ENCODE measurements around the gene GAD2.
"Not testable (repeated sequence)": the region's sequence is repeated elsewhere in the genome, so short reads cannot be mapped to it uniquely, and the experiment has no call there.

The GAD2 gene

GRCh38 chr10:26318672-26319071, 102.1 kb downstream of the GAD2 start:
- DNase-seq (ENCODE audit: low spot score) = no peak

GRCh38 chr10:26323219-26323618, 106.6 kb downstream of the GAD2 start:
- DNase-seq (ENCODE audit: low spot score) = no peak

GRCh38 chr10:26326851-26327250, 110.3 kb downstream of the GAD2 start:
- no peak for DNase-seq (ENCODE audit: low spot score)

GRCh38 chr10:26327811-26328210, 111.2 kb downstream of the GAD2 start:
- no peak for DNase-seq (ENCODE audit: low spot score)

GRCh38 chr10:26331371-26331770, 114.8 kb downstream of the GAD2 start:
- no peak for DNase-seq (ENCODE audit: low spot score)

GRCh38 chr10:26334232-26334931, 117.8 kb downstream of the GAD2 start:
- DNase-seq (ENCODE audit: low spot score) = no peak

GRCh38 chr10:26334932-26335573, 118.5 kb downstream of the GAD2 start:
- DNase-seq (ENCODE audit: low spot score) = peak; percentile 76

- DNase-seq (ENCODE audit: low spot score) = no peak
Measured at GRCh38 chr10:26335574-26336093, 119.1 kb downstream of the GAD2 start.

- no peak for DNase-seq (ENCODE audit: low spot score)
Measured at GRCh38 chr10:26336979-26337378, 120.4 kb downstream of the GAD2 start.

GRCh38 chr10:26341701-26342100, 125.1 kb downstream of the GAD2 start:
- DNase-seq (ENCODE audit: low spot score) = no peak

- not testable (repeated sequence) for DNase-seq (ENCODE audit: low spot score)
Measured at GRCh38 chr10:26348821-26349417, 132.3 kb downstream of the GAD2 start.
